Kidney (tissue), 14 donors: ENCODE results near the gene FCN1. TPM values are rescaled to one million over a fixed set of nuclear protein-coding genes. Genes with fewer than 3 reads are reported as not detected.
"Not testable (repeated sequence)": the region's sequence is repeated elsewhere in the genome, so short reads cannot be mapped to it uniquely, and the experiment has no call there.

Experiments used
- DNase-seq, 5 donors: peaks; one replicate each; pipeline ENCODE4 v3.0.0-alpha.2; 2013 to 2020
- FAIRE-seq: peaks from 2 replicates; lab custom pipeline; 2012; peaks lifted over from hg19 to GRCh38; lab: Jason Lieb, UNC
- H3K27ac ChIP-seq, 2 donors: one replicate each; pipeline ENCODE4 v1.7.0; 2013; ENCODE audit warnings: low read depth in 2 of 2, low read length in 2 of 2, inconsistent platforms in 1 of 2
- H3K27me3 ChIP-seq: one replicate; pipeline ENCODE4 v1.7.1; 2013; ENCODE audit warnings: low read length, inconsistent platforms; ENCODE audit not compliant: control insufficient read depth, insufficient read depth
- H3K36me3 ChIP-seq, 3 donors: one replicate each; pipeline versions ENCODE4 v1.7.0 to v1.7.1; 2013; ENCODE audit warnings: low read length in 3 of 3, control low read depth in 1 of 3, inconsistent platforms in 1 of 3; ENCODE audit not compliant: insufficient read depth in 3 of 3, control insufficient read depth in 2 of 3
- H3K4me1 ChIP-seq, 3 donors: one replicate each; pipeline versions ENCODE4 v1.7.0 to v1.7.1; 2013; ENCODE audit warnings: low read length in 3 of 3, inconsistent platforms in 1 of 3, low read depth in 1 of 3; ENCODE audit not compliant: control insufficient read depth in 2 of 3, insufficient read depth in 2 of 3
- H3K4me3 ChIP-seq, 3 donors: one replicate each; pipeline versions ENCODE4 v1.7.0 to v1.8.1; 2013; ENCODE audit warnings: low read length in 3 of 3, control low read depth in 1 of 3, inconsistent platforms in 1 of 3
- H3K9ac ChIP-seq, 3 donors: one replicate each; pipeline versions ENCODE4 v1.7.0 to v1.7.1; 2013; ENCODE audit warnings: low read length in 3 of 3, control low read depth in 1 of 3, inconsistent platforms in 1 of 3
- H3K9me3 ChIP-seq, 3 donors: one replicate each; pipeline versions ENCODE4 v1.7.0 to v1.7.1; 2013; ENCODE audit warnings: low read length in 3 of 3, control low read depth in 1 of 3, inconsistent platforms in 1 of 3; ENCODE audit not compliant: control insufficient read depth in 2 of 3, insufficient read depth in 1 of 3
- intact Hi-C: fragments of 100-400 bp; cut with DNase I; formaldehyde crosslinking; loops from one replicate; pipeline ENCODE4 v1.11.1; 2022
- polyA plus RNA-seq: library from polyadenylated mRNA; stranded (reverse); fragments of 350-450 nt; fragmentation: Illumina TruSeq; extraction: RNeasy Lipid Tissue Mini Kit (QIAGEN cat#74804); gene quantifications from one replicate; pipeline ENCODE4 v1.2.3, GENCODE V29; 2014; ENCODE audit warnings: low read depth, low replicate concordance; ENCODE audit not compliant: insufficient read depth
- total RNA-seq: library from RNA; stranded (reverse); fragmentation: NEBNext Ultra II Directional; extraction: Animal tissue kit (Norgen Biotek cat#: 25700); gene quantifications from one replicate; pipeline ENCODE4 v1.2.1, GENCODE V29; 2021
- TF ChIP-seq, protein P1 (sequence below): IDR thresholded peaks from 3 replicates; pipeline ENCODE4 v1.5.1; 2012; ENCODE audit warnings: mild to moderate bottlenecking, moderate library complexity, borderline replicate concordance; ENCODE audit not compliant: insufficient read depth; ENCODE audit errors: extremely low read depth
- donor health status: control.
- donor health status: control.
- donor health status: control.
- donor health status: control.
- donor health status: control.
- donor health status: DM: yes; HTN: yes; CAD: no.
- donor health status: Normal renal cell carcinoma (clear cell type).

FCN1 gene
- total and polyA plus RNA-seq, 2 donors from 2014 or later: 3.2 to 13.0 TPM

DNA sequence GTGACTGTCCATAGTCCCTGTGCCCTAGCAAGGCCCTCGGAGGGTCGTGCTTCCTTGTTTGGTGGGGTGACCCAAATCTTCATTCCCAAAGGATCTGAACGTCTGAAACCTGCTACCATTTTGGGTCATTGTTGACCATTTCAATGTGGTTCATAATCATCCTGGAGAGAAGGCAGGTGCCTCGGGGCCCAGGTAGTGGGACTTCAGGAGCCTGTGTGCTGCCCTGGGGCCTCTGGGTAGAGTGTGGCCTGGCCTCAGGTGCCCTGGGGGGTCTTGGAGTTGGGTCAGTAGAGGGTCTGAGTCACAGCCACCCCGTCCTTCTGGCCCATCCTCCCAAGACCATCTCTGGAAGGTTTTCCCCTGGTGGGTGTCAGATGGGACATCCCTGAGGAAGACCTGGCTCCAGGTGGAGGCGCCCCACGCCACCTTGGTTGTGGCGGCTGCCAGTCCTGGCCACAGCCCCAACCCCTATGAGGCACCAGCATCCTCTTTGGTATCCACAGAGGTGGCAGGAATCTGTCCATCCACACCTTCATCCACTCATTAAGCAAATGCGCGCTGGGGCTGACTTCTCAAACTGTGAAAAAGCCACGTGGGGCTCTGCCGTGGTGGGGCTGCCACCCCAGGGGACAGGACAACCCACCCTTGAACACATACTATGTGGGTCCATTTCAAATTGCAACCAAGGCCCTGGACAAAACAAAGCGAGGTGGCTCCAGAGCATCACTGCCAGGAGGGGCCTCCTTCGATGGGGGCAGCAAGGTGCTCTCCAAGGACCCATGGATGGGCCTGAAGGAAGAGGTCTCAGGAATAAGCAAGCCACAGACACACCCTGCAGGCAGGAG is 41.6 kb upstream of the FCN1 start:
- DNase-seq (peak in 1 of 5 donors; percentile 20), FAIRE-seq (no peak)
- intact Hi-C loops: no loop called here
- no peaks in the 10 kb centered on the region for H3K4me1 ChIP-seq
- peaks cover 0 to 6% (median 0%) of the 10 kb centered on the region in 3 donors for H3K9me3 ChIP-seq
- no peak overlapping the region for H3K27ac ChIP-seq
- TF ChIP-seq, protein P1, sequence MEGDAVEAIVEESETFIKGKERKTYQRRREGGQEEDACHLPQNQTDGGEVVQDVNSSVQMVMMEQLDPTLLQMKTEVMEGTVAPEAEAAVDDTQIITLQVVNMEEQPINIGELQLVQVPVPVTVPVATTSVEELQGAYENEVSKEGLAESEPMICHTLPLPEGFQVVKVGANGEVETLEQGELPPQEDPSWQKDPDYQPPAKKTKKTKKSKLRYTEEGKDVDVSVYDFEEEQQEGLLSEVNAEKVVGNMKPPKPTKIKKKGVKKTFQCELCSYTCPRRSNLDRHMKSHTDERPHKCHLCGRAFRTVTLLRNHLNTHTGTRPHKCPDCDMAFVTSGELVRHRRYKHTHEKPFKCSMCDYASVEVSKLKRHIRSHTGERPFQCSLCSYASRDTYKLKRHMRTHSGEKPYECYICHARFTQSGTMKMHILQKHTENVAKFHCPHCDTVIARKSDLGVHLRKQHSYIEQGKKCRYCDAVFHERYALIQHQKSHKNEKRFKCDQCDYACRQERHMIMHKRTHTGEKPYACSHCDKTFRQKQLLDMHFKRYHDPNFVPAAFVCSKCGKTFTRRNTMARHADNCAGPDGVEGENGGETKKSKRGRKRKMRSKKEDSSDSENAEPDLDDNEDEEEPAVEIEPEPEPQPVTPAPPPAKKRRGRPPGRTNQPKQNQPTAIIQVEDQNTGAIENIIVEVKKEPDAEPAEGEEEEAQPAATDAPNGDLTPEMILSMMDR: no peak
- no peaks in the 10 kb centered on the region for H3K27me3 ChIP-seq
- H3K36me3 ChIP-seq: no peaks in the 10 kb centered on the region
- H3K9ac ChIP-seq: no peak overlapping the region
- no peak overlapping the region for H3K4me3 ChIP-seq

DNA sequence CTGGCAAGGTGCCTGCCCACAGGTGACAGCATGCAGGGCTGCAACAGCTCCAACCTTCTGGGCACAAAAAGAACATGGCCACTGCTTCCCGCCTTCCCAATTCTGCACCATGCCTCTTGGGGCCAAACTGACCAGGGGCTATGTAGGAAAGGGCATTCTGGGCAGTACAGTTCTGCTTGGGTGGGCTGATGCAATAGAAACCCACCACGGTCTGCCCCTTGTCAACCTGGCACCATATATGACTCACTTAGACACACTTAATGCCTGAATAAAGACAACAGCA is 40.2 kb upstream of the FCN1 start:
- no peak for FAIRE-seq

DNA sequence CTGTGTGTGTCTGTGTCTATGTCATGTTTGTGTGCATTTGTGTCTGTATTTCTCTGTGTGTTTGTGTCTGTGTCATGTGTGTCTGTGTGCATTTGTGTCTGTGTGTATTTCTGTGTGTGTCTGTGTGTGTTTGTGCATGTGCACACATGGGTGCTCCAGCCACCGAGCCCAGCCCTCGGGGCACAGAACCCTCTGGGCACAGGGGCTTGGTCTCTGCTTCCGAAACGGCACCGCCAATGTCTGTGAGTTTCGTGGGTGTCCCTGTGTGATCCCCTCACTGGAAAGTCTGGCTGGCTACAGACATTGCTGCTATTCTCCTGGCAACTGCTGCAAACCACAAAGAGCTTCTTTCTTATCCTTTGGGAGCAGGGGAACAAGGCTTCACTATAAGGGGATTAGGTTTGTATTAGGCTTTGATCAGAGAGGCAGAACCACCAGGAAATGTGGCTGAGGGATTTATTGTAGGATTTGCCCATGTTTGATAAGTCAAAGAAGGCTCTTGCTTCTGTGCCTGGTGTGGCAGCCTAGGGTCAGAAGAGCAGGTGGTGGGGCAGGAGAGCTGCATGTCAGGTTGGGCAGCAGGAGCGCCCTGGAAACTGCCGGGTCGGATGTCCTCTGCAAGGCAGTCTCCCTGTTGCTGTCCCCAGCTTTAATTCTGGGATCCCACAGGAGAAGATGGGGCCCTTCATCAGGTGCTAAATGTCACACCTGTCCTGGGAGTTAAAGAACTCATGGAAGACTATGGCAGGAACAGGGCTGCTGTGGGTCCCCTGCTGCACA is 39.6 kb upstream of the FCN1 start:
- DNase-seq (peak in 1 of 5 donors; percentile 29), FAIRE-seq (no peak)
- Histone ChIP-seq H3K9ac (no peak overlapping the region), H3K36me3 (no peaks in the 10 kb centered on the region), H3K4me1 (no peaks in the 10 kb centered on the region), H3K9me3 (peaks cover 0 to 7% (median 0%) of the 10 kb centered on the region in 3 donors), H3K4me3 (no peak overlapping the region), H3K27ac (no peak overlapping the region), H3K27me3 (no peaks in the 10 kb centered on the region)
- intact Hi-C loops: no loop called here
- TF ChIP-seq, protein P1: no peak

More for the DNA sequence above, 40.2 kb upstream of the FCN1 start:
- Histone ChIP-seq H3K9me3 (peaks cover 0 to 6% (median 0%) of the 10 kb centered on the region in 3 donors), H3K27ac (no peak overlapping the region), H3K27me3 (no peaks in the 10 kb centered on the region), H3K36me3 (no peaks in the 10 kb centered on the region), H3K4me1 (no peaks in the 10 kb centered on the region), H3K4me3 (no peak overlapping the region), H3K9ac (no peak overlapping the region)
- intact Hi-C loops: no loop called here
- DNase-seq: peak in 1 of 5 donors; percentile 37
- TF ChIP-seq, protein P1: no peak

DNA sequence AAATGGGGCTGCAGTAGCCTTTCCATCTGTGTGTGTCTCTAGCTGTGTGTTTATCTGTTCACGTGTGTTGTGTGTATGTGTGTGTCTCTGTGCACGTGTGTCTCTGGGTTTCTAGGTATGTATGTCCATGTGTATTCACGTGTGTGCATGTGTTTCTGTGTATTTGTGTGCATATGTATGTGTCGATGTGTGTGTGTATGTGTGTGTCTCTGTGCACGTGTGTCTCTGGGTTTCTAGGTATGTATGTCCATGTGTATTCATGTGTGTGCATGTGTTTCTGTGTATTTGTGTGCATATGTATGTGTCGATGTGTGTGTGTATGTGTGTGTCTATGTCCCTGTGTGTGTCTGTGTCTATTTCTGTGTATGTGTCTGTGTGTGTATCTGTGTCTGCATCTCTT is 38.7 kb upstream of the FCN1 start:
- intact Hi-C loops, H3K27ac ChIP-seq, H3K27me3 ChIP-seq, FAIRE-seq, H3K36me3 ChIP-seq, H3K4me1 ChIP-seq, DNase-seq, H3K9ac ChIP-seq, H3K4me3 ChIP-seq: not testable (repeated sequence)
- H3K9me3 ChIP-seq: peaks cover 0 to 13% (median 0%) of the 10 kb centered on the region in 3 donors
